Upper lobe of right lung (tissue), 1 donor: ENCODE results near the gene MAPK6. TPM values are rescaled to one million over a fixed set of nuclear protein-coding genes. Genes with fewer than 3 reads are reported as not detected.
"Not testable (repeated sequence)": the region's sequence is repeated elsewhere in the genome, so short reads cannot be mapped to it uniquely, and the experiment has no call there.

Experiments used
- ATAC-seq: fragments of 200-7000 bp; cut with Tn5 transposase; one replicate; pipeline ENCODE4 v1.9.1; 2020; ENCODE audit warnings: mild to moderate bottlenecking, moderate library complexity
- DNase-seq: peaks from one replicate; pipeline ENCODE4 v3.0.0-alpha.2; 2020
- H3K27ac ChIP-seq: fragments of 200-600 bp; one replicate; pipeline ENCODE4 v1.8.0; 2022
- H3K27me3 ChIP-seq: fragments of 200-600 bp; one replicate; pipeline ENCODE4 v1.8.0; 2022; ENCODE audit warnings: mild to moderate bottlenecking
- H3K36me3 ChIP-seq: fragments of 200-600 bp; one replicate; pipeline ENCODE4 v1.8.0; 2022
- H3K4me1 ChIP-seq: fragments of 200-600 bp; one replicate; pipeline ENCODE4 v1.8.0; 2022
- H3K4me3 ChIP-seq: fragments of 200-600 bp; one replicate; pipeline ENCODE4 v1.8.0; 2022; ENCODE audit warnings: mild to moderate bottlenecking
- H3K9me3 ChIP-seq: fragments of 200-600 bp; one replicate; pipeline ENCODE4 v1.8.0; 2022
- intact Hi-C: fragments of 100-400 bp; cut with DNase I; formaldehyde crosslinking; loops from one replicate; pipeline ENCODE4 v1.11.0; 2022
- total RNA-seq: library from RNA; stranded (reverse); fragmentation: NEBNext Ultra II Directional; extraction: Animal tissue kit (Norgen Biotek cat#: 25700); gene quantifications from one replicate; pipeline ENCODE4 v1.2.1, GENCODE V29; 2021
- TF ChIP-seq, protein P1 (sequence below): fragments of 200-600 bp; IDR thresholded peaks from one replicate; pipeline ENCODE4 v1.8.0; 2022; ENCODE audit warnings: antibody characterized with exemption
- donor health status: DM: no; HTN: yes; CAD: no; lungs with severe emphysema.

Gene MAPK6
- total RNA-seq, 1 donor from 2014 or later, result 20.9 TPM

DNA sequence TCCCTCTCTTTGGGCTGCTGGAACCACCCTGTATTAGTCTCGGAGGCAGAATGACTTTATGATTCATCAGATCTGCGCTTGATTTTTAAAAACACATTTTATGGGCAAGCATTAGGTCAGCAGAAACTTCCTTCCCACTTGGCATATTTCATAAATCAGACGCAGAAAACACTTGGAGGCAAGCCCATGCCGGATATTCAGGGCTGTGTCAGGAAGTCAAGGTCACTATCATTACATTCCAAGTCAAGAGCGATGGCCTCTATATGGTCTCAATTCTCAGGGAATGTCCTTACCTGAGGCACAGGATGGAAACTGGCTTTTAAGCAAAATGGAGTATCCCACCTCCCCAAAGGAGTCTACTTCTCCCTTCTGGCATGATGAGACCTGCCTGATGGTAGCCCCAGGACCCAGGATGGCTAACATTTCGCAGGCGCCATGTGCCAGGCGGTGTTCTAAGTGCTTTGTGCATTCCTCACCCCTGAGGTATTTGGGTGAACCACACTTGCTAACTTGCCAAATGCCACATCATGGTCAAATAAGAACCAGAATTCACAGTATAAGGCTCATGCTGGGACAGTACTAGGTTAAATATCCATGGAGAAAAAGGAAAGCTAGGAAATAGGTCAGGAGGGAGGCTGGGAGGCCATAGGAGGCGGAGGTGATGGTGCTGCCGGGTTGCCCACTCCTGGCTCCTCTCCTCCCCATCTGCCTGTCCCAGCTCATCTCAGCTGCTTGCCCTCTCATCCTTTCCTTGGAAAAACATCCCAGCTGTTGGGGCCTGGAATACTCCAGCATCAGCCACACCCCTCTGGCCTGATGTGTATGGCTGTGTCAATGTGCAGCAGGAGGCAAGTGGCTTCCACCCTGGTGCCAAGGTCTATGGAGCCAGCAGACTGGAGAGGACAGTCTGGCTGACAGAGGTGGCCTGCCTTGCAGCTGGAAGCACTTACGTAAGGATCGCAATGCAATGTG lies 74.8 kb downstream of the MAPK6 start:
- peak; percentile 46 for ATAC-seq
- TF ChIP-seq, protein P1, sequence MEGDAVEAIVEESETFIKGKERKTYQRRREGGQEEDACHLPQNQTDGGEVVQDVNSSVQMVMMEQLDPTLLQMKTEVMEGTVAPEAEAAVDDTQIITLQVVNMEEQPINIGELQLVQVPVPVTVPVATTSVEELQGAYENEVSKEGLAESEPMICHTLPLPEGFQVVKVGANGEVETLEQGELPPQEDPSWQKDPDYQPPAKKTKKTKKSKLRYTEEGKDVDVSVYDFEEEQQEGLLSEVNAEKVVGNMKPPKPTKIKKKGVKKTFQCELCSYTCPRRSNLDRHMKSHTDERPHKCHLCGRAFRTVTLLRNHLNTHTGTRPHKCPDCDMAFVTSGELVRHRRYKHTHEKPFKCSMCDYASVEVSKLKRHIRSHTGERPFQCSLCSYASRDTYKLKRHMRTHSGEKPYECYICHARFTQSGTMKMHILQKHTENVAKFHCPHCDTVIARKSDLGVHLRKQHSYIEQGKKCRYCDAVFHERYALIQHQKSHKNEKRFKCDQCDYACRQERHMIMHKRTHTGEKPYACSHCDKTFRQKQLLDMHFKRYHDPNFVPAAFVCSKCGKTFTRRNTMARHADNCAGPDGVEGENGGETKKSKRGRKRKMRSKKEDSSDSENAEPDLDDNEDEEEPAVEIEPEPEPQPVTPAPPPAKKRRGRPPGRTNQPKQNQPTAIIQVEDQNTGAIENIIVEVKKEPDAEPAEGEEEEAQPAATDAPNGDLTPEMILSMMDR, result no peak
- Histone ChIP-seq H3K9me3 (peaks cover 8% of the 10 kb centered on the region), H3K4me1 (peaks cover 20% of the 10 kb centered on the region), H3K27ac (no peak overlapping the region), H3K4me3 (no peak overlapping the region), H3K27me3 (no peaks in the 10 kb centered on the region), H3K36me3 (no peaks in the 10 kb centered on the region)
- intact Hi-C loops, result no loop called here
- DNase-seq, result no peak

DNA sequence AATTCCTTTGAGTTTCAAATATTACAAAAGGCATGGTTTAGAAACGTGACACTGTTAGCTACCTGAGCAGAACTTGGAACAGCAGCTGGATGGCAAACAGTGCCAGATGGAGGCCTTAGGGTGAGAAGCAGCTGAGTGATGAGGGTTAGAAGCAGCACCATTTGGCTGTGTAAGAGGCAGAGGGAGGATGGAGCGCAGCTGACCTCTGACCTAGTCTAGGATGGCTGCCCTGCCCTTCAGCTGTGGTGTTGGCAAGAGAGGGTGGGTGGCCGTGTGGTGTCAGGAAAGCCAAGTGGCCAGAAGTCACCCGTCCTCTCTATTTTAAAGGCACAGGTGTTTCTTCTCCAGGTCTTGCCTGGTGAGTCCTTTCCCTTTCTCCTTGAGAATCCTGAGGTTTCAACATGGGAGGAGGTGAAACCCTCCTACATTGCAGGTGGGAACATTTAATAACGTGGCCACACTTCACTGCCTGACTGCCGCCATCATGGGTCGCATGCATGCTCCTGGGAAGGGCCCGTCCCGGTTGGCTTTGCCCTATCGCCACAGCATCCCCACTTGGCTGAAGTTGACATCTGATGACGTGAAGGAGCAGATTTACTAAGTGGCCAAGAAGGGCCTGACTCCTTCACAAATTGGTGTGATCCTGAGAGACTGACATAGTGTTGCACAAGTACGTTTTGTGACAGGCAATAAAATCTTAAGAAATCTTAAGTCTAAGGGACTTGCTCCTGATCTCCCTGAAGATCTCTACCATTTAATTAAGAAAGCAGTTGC lies 76.0 kb downstream of the MAPK6 start:
- Histone ChIP-seq H3K4me1 (peaks cover 20% of the 10 kb centered on the region), H3K4me3 (no peak overlapping the region), H3K27ac (no peak overlapping the region), H3K27me3 (no peaks in the 10 kb centered on the region), H3K36me3 (no peaks in the 10 kb centered on the region), H3K9me3 (peaks cover 4% of the 10 kb centered on the region)
- TF ChIP-seq, protein P1, result no peak
- no peak for ATAC-seq
- DNase-seq, result no peak
- intact Hi-C loops, result no loop called here

DNA sequence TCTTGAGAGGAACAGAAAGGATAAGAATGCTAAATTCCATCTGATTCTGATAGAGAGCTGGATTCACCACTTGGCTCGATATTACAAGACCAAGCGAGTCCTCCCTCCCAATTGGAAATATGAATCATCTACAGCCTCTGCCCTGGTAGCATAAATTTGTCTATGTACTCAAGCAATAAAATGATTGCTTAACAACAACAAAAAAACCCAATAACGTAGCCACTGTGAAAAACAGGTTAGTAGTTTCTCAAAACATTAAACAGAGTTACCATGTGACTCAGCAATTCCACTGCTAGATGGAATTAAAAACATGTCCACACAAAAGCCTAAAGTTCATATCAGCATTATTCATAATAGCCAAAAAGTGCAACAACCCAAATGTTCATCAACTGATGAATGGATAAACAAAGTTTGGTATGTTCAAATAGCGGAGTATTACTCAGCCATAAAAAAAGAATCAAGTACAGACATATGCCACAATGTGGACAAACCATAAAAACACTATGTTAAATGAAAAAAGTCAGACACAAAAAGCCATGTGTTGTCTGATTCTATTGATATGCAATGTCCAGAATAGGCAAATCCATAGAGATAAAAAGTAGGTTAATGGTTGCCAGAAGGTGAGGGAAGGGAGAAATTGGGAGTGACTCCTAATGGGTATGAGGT lies 76.7 kb downstream of the MAPK6 start:
- intact Hi-C loops, result no loop called here
- ATAC-seq (no peak), DNase-seq (no peak)
- H3K27me3 ChIP-seq, result no peaks in the 10 kb centered on the region
- H3K9me3 ChIP-seq, result no peaks in the 10 kb centered on the region
- H3K4me1 ChIP-seq, result peaks cover 20% of the 10 kb centered on the region
- TF ChIP-seq, protein P1, result no peak
- no peaks in the 10 kb centered on the region for H3K36me3 ChIP-seq
- no peak overlapping the region for H3K4me3 ChIP-seq
- H3K27ac ChIP-seq, result no peak overlapping the region

DNA sequence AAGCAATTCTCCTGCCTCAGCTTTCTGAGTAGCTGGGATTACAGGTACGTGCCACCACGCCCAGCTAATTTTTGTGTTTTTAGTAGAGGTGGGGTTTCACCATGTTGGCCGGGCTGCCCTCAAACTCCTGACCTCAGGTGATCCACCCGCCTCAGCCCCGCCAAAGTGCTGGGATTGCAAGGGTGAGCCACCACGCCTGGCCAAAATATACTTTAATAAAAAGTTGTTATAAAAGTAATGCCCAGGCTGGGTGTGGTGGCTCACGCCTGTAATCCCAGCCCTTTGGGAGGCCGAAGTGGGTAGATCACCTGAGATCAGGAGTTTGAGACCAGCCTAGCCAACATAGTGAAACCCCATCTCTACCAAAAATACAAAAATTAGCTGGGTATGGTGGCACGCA lies 77.5 kb downstream of the MAPK6 start:
- H3K4me1 ChIP-seq, result peaks cover 27% of the 10 kb centered on the region
- DNase-seq, H3K9me3 ChIP-seq, ATAC-seq, H3K27ac ChIP-seq, H3K36me3 ChIP-seq, intact Hi-C loops, H3K27me3 ChIP-seq, H3K4me3 ChIP-seq: not testable (repeated sequence)

DNA sequence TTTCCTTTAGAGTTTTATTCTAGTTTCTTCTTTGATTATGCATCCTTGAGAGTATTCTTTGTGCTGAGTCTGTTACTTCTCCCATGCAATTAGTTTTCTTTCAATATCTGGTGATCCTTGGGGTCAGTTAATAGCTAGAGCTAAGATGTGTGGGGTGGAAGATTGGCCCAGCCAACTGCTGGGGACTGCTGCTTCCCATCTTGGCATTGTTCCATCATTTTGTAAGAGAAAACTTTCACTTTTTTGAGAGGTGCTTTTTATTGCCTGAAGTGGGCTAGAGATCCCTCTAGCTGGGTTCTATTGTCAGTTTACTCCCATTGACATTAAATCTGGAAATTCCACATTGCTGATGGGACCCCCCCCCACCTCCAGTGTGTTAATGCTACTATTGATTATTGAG lies 78.2 kb downstream of the MAPK6 start:
- DNase-seq, result no peak

More for the DNA sequence above, 78.2 kb downstream of the MAPK6 start:
- Histone ChIP-seq H3K36me3 (no peaks in the 10 kb centered on the region), H3K27me3 (no peaks in the 10 kb centered on the region), H3K9me3 (no peaks in the 10 kb centered on the region), H3K4me1 (peaks cover 27% of the 10 kb centered on the region), H3K27ac (no peak overlapping the region), H3K4me3 (no peak overlapping the region)
- ATAC-seq, result no peak
- intact Hi-C loops, result no loop called here
- TF ChIP-seq, protein P1, result no peak
